NAMALWA (cell line): ENCODE data around the gene RNF130.
"Not testable (repeated sequence)": the region's sequence is repeated elsewhere in the genome, so short reads cannot be mapped to it uniquely, and the experiment has no call there.

Source experiments
- DNase-seq: peaks from one replicate; pipeline ENCODE4 v3.0.0-alpha.2; 2015; ENCODE audit warnings: low spot score

Gene RNF130

DNA sequence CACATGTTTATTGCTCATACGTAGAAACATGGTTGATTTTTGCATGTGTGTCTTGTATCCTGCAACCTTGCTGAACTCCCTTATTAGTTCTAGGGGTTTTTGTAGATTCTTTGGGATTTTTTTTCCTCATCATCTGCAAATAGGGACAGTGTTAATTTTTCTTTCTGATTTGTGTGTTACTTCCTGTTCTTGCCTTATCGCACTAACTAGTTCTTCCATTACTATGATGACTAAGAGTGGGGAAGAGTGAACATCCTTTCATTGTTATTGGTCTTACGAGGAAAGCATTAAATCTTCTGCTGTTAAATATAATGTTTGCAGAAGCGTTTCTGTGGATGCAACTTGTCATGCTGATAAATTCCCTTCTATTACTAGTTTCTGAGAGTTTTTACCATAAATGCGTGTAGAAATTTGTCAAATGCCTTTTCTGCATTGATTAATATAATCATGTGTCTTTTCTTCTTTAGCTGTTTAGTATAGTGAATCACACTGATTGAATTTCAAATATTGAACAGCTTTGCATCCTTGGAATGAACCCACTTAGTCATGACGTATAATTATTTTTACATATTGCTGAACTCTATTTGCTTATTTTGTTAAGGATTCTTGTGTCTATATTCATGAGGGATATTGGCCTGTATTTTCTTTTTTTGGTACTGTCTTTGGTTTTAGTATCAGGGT lies 32.1 kb upstream of the RNF130 start:
- no peak for DNase-seq

DNA sequence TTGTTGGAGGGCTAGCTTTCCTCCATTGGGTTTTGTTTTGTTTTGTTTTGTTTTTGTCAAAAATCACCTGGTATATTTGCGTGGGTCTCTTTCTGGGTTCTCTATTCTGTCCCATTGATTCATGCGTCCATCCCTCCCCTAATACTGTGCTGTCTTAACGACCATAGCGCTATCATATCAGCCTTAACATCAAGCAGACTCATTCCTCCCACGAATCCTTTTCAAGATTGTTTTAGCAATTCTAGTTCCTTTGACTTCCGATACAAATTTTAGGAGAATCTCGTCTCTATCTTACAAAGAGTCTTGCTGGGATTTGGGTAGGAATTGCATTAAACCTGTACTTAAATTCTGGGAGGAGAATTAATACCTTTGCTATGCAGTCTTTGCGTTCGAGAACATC lies 31.1 kb upstream of the RNF130 start:
- no peak for DNase-seq

DNA sequence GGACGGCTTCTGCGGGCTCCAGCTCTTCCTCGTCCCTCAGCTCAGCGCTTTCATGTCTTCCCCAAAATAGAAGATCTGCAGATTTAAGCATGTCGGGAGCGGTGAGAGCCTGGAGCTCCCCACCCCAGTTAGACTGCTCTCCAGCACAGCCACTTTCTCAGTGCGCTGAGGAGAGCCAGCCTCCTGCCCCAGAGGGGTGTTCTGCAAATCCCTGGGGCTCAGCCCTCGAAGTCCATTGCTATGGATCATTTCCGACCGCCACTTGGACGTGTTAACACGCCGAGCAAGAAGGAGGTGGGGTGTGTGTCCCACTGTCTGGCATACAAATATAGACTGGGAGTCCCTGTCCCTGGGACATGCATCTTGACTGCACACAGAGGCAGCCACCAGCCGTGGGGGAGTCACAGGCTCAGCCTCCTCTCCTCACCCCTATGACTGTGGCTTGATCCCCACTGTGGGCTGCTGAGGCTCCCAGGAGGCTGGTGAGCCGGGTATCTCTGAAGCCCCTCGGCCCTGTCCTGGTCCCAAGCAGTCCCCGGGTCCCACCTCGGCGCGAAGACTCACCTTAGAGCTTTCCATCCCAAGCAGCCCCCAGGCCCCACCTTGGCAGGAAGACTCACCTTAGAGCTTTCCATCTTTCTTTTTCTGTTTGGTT lies 30.0 kb upstream of the RNF130 start:
- no peak for DNase-seq

DNA sequence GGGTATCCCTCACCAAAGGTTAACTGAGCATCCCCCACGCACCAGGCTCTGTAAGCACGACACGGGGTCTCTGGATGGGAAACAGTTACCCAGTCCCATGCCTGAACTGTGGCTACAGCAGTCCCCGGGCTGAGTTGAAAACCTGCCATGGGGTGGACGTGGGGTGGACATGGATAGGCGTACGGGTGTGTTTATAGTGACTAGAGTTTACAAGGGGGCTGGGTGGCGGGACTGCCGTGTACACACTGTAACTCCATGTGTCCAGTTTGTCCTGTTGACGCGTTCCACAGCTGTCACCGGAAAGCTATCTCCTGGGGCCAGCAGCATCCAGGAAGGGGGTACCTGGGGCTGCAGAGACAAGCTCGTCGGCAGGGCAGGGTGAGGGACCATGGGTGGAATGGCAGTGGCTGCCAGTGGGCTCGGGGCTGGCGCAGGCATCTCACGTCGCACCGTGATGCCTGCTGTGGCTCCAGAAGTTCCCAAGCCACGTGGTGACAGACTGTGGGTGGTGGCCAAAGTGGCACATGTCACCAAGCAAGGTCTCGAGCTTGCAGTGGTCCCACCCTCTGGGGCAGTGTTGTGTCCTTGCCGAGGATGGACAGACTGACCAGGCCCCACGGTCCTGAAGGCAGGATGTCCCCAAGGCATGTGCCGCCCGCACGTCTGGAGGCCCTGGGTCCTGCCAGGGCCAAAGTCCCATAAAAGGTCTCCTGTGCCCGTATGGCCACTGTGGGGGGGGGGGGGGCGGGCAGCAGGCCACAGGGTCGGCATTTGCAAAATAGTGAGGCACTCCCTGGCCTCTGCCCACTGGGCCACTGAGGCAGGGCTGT lies 29.3 kb upstream of the RNF130 start:
- DNase-seq = no peak

DNA sequence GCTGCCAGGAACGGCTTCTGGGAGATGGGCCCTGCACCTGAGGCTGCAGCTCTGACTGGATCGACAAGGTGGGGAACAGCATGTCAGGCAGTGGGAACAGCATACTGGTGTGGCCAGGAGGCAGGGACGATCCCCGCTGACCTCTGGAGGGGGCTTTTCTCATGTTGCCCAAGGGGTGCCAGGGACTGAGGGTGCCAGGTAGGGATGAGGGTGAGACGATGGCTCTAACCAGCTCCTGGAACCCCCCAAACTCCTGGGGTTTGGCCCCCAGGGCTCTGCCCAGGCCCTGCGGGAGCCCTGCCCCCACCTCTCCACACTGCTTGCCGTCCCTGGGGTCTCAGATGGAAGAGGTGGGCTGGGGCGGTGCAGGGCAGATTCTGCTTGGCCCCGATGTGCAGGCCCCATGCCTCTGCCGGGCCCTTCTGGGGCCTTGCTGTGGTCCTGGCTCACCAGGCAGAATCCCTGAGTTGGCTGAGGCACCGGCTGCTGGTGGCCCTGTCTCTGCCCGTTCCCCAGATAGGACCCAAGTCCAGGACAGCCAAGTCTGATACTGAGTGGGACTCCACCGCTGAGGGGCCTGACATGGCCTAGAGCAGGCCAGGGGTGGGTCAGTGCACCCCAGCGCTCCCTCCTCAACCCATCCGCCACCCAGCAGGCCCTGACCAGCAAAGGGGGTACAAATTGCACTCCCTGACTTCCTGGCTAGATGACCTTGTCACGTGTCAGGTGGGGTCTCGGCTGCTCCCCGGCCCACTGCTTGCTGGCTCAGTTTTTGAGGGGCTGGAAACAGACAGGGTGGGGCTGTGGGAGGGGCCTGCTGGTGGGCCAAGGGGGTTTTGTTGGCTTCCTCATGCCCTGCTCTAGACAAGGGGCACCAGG lies 28.4 kb upstream of the RNF130 start:
- no peak for DNase-seq

DNA sequence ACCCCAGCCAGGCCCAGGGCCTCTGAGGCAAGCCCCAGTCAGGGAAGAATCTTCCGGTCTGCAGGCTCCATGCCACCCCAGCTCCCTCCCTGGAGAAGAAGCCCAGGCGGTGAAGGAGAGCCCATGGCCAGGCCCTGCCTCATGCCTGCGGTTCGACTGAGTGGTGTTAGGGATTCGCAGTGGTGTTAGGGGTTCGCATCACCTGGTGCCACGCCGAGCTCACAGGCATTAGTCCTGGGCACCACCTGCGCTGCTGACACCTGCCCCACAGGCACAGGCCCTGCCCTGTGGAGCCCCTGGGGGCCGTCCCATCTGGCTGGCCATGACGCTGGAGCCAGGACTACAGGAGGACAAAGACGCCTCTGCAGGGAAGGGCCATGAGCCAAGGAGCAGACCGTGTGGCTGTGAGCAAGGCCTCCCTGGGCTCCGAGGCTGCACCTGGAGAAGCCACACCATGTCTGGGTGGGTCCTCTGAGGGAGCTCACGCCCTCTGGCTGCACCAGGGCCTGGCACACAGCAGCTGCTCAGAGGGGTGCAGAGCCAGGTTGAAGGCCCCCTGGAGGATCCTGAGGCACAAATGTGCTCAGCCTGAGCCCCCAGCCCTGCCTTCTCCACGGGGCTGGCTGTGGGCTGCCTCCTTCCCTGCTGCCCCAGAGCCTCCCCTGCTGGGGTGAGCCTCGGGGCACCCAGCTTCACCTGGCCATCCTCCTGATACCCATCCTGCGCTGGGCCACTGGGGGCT lies 27.6 kb upstream of the RNF130 start:
- DNase-seq = no peak

DNA sequence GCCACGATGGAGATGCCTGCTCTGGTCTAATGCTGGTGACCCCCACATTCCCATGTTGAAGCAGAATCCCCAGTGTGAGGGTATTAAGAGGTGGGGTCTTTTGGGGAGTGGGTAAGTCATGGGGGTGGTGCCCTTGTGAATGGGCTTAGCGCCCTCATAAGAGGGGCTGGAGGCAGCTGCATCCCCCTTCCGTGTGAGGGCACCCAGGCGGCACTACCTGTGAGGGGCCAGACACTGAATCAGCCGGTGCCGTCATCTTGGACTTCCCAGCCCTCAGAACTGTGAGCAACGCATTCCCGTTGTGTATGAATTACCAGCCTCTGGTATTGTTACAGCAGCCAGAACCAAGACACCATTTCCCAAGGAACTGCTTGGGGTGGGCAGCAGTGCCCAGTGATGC lies 27.0 kb upstream of the RNF130 start:
- no peak for DNase-seq

DNA sequence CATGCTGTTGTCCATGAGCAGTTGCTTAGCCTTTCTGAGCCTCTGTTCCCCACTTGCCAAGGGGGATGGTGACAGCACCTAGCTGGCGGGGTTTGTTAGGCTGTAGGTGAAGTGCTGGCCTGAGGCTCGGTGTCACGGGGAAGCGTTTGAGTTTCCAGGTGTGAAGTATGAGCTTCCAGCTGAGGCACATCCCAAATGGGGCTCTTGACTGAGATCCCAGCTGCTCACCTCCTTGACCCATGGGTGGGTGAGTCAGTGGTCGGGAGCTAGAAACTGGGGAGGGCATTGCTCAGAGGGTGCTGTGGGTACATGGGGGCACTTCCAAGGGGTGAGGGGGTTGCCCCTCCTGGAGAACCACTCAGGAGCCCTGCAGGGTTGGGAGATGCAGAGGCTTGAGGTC lies 26.4 kb upstream of the RNF130 start:
- DNase-seq = no peak

DNA sequence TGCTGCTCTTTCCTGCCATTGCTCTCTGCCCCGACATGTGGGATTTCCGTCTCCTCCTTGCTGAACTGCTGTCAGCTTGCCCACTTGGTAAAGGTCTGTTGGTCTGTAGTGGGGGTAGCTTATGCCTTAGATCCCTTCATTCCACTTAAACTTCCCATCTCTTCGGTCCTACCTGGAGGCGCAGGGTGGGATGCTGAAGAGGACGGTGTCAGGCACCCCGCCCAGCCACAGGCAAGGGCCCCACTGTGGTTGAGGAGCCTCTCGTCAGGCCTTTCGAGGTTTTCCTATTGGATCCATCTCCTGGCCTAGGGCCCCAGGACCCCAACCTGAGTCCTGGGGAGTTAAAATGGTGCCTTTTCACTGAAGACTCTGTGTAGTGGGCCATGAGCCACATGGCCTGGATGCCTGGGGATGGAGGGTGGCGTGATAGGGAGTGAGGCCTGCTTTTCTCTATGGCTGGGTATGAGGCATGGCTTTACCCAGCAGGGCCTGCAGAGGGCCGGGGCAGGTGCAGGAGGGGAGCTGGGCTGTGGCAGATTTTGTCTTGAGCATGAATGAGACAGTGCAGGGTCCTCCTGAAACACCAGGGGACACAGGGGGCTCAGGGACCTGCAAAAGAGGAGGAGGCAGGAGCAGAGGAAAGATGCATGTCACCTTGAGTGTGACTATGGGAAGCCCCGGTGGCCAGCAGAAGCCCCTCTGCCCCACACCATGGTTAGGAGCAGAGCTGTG lies 25.8 kb upstream of the RNF130 start:
- DNase-seq = no peak

DNA sequence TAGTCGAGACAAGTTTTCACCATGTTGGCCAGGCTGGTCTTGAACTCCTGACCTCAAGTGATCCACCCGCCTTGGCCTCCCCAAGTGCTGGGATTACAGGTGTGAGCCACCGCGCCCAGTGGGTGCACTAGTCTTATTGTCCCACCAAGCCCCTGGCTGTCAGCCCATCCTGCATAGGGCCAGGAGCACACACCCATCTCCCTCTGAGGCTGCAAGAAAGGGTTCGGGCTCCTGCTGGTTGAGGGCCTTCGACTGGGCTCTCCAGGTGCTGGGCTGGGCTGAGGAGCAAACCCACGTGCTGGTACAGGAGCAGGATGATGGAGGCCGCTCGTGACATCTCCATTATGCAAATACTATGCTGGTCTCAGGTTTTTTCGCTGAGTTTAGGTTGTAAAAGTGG lies 25.1 kb upstream of the RNF130 start:
- no peak for DNase-seq

DNA sequence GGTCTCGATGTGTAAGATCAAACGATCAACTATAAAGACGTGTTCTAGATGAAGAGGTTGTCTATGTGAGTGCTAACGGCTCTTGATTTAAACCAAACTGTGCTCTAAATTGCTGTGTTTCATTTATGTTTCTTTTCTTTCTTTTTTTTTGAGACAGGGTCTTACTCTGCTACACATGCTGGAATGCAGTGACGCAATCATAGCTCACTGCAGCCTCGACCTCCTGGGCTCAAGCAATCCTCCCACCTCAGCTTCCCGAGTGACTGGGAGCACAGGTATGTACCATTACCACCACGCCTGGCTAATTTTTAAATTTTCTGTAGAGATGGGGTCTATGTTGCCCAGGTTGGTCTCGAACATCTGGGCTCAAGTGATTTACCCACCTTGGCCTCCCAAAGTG lies 24.0 kb upstream of the RNF130 start:
- no peak for DNase-seq

DNA sequence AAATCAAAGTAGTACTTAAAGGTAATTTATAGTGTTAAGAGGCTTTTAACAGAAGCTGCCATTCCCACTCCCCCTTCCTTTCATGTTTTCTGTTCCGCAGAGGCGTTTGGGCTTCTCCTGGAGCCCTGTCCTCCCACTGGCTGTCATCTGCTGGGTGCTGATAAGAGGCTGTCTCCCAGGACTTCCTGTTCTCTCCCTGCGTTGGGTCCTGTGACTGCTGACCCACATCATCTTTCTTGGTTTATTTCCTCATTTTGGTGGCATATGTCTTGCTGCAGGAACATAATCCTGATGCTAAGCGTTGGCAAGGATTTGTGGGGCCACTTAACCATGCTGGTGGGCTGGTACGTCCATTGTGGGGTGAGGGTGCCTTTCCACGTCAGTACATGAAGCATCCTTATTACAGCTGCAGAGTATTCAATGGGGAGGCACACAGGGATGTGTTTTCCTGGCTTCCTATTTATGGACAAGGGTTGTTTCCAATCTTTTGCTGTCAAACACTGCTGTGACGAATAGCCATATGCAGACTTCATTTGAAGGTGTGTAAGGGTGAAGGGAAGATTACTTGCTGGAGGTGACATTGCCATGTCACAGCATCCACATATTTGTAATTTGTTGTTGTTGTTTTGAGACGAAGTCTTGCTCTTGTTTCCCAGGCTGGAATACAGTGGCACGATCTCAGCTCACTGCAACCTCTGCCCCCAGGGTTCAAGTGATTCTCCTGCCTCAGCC lies 22.3 kb upstream of the RNF130 start:
- no peak for DNase-seq

DNA sequence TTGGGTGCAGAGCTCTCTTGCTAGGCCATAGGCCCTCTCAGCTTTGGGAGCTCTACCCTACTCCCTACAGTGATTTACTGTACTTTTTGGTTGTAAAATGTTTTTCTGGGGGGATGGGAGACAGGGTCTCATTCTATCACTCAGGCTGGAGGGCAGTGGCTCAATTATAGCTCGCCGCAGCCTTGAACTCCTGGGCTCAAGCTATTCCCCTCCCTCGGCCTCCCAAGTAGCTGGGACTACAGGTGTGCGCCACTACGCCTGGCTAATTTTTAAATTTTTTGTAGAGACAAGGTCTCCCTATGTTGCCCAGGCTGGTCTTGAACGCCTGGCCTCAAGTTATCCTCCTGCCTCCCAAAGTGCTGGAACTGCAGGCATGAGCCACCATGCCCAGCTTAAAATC lies 21.7 kb upstream of the RNF130 start:
- DNase-seq = no peak

DNA sequence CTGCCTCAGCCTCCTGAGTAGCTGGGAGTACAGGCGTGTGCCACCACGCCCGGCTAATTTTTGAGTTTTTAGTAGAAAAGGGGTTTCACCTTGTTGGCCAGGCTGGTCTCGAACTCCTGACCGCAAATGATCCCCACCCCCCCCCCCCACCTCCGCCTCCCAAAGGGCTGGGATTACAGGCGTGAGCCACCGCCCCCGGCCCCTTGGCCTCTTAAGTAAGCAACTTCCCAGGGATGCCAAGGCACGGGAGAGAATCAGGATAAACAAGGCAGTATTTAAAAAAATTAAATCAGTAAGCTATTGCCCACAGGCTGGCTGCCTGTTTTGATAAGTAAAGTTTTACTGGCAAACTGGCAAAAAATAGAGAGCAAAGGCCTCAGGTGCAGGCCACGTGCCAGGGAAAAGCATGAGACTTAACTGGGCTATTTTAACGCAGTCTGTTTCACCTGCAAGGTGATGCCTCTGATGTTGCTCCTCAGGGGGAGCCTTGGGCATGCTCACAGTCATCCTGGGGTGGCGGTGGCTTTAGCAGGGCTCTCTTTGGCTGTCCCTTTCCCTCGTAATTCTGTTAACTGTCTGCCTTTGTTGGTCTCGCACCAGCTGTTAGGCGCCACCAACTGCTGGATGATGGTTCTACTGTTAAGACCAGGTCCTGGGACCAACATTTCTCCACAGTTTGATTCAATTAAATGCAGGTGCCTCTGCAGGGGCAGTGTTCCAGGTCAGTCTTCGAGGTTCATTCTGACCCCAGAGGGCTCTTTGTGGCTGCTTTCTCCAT lies 19.4 kb upstream of the RNF130 start:
- peak; percentile 41 for DNase-seq

DNA sequence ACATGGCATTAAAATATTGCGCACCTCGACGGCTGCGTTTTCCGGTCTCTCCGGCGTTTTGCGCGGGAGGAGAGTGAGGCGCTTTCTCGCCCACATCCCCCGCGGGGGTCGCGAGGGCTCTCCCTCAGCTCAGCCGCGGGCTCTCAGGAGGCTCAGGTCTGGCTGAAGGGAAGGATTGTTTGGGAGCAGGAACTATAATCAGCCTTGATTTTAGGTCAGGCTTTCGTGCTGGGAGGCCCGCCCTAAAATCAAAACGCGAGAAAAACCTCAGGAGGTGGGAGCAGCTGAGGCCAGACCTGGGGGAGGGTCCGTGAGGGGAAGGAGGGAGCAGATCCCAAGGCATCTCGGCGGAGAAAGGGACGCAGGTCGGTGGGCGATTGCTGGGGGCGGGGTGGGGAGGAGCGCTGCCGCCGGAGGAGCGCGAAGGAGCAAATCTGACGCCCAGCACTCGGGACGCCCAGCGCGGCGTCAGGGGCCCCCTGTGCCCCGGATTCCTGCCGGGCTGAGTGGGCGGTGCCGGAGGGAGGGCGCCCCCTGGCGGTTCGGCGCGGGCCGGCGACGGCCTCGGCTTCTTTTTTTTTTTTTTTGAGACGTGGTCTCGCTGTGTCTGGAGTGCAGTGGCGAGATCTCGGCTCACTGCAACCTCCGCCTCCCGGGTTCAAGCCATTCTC lies 18.7 kb upstream of the RNF130 start:
- peak; percentile 70 for DNase-seq

DNA sequence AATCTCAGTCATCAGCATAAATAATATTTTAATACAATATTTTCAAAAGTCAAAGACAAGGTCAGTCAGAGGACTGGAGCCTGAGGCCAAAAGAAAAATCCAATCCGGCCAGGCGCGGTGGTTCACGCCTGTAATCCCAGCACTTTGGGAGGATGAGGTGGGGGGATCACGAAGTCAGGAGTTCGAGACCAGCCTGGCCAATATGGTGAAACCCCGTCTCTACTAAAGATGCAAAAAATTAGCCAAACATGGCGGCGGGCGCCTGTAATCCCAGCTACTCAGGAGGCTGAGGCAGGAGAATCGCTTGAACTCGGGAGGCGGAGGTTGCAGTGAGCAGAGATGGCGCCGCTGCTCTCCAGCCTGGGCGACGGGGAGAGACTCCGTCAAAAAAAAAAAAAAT lies 18.1 kb upstream of the RNF130 start:
- not testable (repeated sequence) for DNase-seq

DNA sequence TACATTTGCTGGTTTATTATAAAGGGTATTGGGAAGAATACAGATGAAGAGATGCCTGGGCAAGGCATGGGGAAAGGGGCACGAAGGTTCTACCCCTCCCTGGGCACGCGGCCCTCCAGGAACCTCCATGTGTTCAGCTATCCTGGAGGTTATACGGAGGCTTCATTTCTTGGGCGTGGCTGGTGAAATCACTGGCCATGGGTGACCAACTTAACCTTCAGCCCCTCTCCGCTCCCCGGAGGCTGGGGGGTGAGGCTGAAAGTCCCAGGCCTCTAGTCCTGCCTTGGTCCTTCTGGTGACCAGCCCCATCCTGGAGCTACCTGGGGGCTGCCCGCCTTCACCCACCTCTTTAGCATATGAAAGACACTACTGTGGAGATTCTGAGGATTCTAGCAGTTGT lies 17.0 kb upstream of the RNF130 start:
- no peak for DNase-seq

DNA sequence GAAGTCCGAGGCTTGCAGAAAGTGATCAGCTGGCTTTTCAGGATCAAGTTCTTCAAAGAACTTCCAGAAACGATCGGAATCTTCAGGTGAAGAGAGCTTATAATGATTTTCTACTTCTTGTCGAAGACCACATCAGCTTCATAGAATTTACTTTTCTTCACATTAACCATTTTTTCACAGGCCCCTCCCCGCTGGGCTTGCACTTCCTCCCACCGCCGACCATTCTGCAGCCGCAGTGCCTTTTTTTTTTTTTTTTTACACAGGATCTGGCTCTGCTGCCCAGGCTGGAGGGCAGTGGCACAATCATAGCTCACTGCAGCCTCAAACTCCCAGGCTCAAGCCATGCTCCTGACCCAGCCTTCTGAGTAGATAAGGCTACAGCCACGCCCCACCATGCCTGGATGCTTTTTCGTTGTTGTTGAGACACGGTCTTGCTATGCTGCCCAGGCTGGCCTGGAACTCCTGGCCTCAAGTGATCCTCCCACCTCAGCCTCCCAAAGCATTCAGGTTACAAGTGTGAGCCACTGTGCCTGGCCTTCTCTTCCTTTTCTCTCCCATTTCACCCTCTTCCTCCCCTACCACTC lies 15.3 kb upstream of the RNF130 start:
- no peak for DNase-seq
